Osteocyte (in vitro differentiated cells): ENCODE results near the gene KCNK15. TPM values are rescaled to one million over a fixed set of nuclear protein-coding genes. Genes with fewer than 3 reads are reported as not detected.

ENCODE experiments used
- DNase-seq: peaks from one replicate; pipeline ENCODE4 v3.0.0; 2021; ENCODE audit warnings: mixed read lengths; ENCODE audit not compliant: unreplicated experiment; ENCODE audit errors: extremely low spot score
- H3K27ac Mint-ChIP-seq: one replicate; pipeline ENCODE4 v1.8.0; 2021; ENCODE audit warnings: mild to moderate bottlenecking, mixed read lengths; ENCODE audit not compliant: unreplicated experiment
- H3K27me3 Mint-ChIP-seq: one replicate; pipeline ENCODE4 v1.8.0; 2021; ENCODE audit warnings: mixed read lengths; ENCODE audit not compliant: unreplicated experiment
- H3K36me3 Mint-ChIP-seq: one replicate; pipeline ENCODE4 v1.8.0; 2021; ENCODE audit warnings: mixed read lengths; ENCODE audit not compliant: unreplicated experiment
- H3K4me1 Mint-ChIP-seq: one replicate; pipeline ENCODE4 v1.8.0; 2021; ENCODE audit warnings: mixed read lengths; ENCODE audit not compliant: unreplicated experiment
- H3K4me3 Mint-ChIP-seq: one replicate; pipeline ENCODE4 v1.8.0; 2021; ENCODE audit warnings: mild to moderate bottlenecking, moderate library complexity, mixed read lengths; ENCODE audit not compliant: unreplicated experiment
- H3K9me3 Mint-ChIP-seq: one replicate; pipeline ENCODE4 v1.8.0; 2021; ENCODE audit warnings: mixed read lengths; ENCODE audit not compliant: unreplicated experiment
- total RNA-seq: library from RNA; stranded (reverse); gene quantifications from 2 replicates; pipeline ENCODE4 v1.2.1, GENCODE V29; 2021
- TF ChIP-seq, protein P1 (sequence below): fragments of 200-600 bp; sonication (generic); IDR thresholded peaks from 2 replicates; pipeline ENCODE4 v1.5.0; 2021; ENCODE audit warnings: antibody characterized with exemption, mild to moderate bottlenecking, moderate library complexity

The KCNK15 gene
- total RNA-seq, 1 donor from 2014 or later, result 21.5 TPM

DNA sequence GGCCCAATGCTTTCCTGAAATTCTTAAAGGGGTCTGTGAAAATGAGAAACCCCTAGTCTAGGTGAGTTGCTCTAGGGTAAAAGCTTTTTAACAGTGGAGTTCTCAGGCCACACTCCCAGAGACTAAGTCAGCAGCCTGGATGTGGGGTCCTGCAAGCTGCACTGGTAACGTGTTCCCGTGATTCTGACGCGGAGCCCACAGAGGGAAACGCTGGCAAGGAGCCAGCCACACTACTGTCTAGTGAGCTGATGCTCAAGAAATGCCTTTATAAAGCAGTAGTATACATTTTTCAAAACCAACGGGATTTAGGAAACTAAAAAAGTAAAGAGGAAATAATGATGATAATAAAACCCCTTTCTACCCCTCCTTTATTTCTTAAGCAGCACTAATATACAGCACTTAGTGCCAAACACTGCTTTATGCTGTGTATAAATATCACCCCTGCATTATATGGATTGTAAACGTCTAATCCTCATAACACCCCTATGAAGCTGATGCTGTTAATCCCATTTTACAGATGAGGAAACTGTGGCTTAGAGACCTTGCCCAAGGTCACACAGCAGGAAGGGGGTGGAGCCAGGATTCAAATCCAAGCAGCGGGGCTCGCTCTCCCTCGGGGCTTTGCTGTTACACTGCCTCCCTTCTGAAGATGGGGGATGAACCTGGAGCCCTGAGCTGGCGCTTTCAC is 25.0 kb downstream of the KCNK15 start:
- DNase-seq, result no peak
- TF ChIP-seq, protein P1, sequence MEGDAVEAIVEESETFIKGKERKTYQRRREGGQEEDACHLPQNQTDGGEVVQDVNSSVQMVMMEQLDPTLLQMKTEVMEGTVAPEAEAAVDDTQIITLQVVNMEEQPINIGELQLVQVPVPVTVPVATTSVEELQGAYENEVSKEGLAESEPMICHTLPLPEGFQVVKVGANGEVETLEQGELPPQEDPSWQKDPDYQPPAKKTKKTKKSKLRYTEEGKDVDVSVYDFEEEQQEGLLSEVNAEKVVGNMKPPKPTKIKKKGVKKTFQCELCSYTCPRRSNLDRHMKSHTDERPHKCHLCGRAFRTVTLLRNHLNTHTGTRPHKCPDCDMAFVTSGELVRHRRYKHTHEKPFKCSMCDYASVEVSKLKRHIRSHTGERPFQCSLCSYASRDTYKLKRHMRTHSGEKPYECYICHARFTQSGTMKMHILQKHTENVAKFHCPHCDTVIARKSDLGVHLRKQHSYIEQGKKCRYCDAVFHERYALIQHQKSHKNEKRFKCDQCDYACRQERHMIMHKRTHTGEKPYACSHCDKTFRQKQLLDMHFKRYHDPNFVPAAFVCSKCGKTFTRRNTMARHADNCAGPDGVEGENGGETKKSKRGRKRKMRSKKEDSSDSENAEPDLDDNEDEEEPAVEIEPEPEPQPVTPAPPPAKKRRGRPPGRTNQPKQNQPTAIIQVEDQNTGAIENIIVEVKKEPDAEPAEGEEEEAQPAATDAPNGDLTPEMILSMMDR, result no peak
- Mint-ChIP-seq H3K9me3 (no peaks in the 10 kb centered on the region), H3K27me3 (peaks cover 40% of the 10 kb centered on the region), H3K4me1 (no peaks in the 10 kb centered on the region), H3K4me3 (no peak overlapping the region), H3K27ac (no peak overlapping the region), H3K36me3 (no peaks in the 10 kb centered on the region)

DNA sequence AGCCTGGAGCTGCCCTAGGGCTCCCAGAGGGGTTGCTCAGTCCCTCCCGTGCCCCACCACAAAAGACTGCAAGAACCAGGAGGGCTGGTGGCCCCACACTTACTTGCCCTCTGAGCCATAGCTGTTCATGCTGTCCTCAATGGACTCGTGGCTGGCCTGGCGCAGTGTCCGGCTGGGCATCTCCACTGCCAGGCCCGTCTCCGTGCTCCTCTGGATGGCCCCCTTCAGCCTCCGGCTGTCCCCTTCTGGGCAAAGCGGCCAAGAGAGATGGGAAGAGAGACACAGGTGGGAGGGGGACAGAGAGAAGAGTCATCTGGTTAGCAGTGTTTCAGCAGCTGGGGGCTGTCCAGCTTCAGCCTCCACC is 25.5 kb downstream of the KCNK15 start:
- H3K4me3 Mint-ChIP-seq, result no peak overlapping the region
- H3K27me3 Mint-ChIP-seq, result peaks cover 35% of the 10 kb centered on the region
- H3K4me1 Mint-ChIP-seq, result no peaks in the 10 kb centered on the region
- TF ChIP-seq, protein P1, result no peak
- no peaks in the 10 kb centered on the region for H3K9me3 Mint-ChIP-seq
- no peak overlapping the region for H3K27ac Mint-ChIP-seq
- DNase-seq, result no peak
- H3K36me3 Mint-ChIP-seq, result no peaks in the 10 kb centered on the region

DNA sequence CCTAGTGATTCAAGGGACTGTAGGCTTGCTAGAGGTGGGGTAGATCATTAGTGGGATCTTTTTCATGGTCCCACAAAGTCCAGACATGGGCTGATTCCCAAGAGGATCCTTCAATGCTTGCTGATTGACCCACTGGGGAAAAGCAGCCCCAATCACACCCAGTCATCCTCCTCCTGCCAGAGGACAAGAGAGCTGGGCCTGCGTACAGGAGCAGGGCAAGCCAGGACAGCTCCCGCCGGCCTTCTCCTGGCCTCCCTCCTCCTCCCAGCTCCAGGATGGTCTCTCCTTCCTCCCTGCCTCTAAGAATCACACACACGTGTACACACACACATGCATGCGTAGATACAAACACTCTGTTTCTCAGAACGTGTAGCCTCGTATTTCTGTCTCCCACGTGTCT is 27.0 kb downstream of the KCNK15 start:
- no peaks in the 10 kb centered on the region for H3K9me3 Mint-ChIP-seq
- H3K36me3 Mint-ChIP-seq, result no peaks in the 10 kb centered on the region
- peaks cover 25% of the 10 kb centered on the region for H3K27me3 Mint-ChIP-seq
- no peak for DNase-seq
- H3K4me3 Mint-ChIP-seq, result no peak overlapping the region
- TF ChIP-seq, protein P1, result no peak
- no peak overlapping the region for H3K27ac Mint-ChIP-seq
- no peaks in the 10 kb centered on the region for H3K4me1 Mint-ChIP-seq

DNA sequence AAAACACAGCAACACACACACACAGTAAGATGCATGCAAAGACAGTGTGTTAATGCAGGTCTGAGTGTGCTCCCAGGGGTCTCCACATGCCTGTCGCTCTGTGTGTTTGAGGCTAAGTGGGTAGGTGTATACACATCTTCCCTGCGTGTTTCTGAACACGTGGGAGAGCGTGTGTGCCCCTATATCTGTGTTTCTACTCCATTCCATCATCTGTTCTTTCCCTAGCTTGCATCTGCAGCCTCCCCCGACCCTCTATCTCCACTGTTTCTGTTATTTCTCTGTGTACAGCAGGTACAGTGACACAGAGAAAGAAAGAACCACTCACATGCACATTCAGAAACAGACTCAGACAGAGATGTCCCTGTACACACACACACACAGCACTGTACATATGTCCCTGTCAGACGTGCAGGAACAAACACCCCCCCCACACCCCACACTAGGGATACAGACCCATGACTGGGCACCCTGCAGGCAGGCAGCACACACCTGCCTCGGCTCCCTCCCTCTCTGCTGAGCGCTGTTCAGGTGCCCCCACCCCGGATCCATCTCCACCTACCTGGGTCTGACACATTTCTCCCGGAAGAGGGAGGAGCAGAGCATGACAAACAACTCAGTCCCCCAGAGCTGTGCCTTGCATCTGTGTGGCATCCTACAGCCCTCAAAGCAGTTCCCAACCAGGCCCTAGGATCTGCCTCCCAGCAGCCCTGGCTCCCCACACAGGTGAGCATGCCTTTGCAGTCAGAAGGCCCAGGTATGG is 27.6 kb downstream of the KCNK15 start:
- Mint-ChIP-seq H3K27ac (no peak overlapping the region), H3K4me1 (no peaks in the 10 kb centered on the region), H3K9me3 (no peaks in the 10 kb centered on the region), H3K27me3 (peaks cover 25% of the 10 kb centered on the region), H3K4me3 (no peak overlapping the region), H3K36me3 (no peaks in the 10 kb centered on the region)
- TF ChIP-seq, protein P1, result no peak
- no peak for DNase-seq

DNA sequence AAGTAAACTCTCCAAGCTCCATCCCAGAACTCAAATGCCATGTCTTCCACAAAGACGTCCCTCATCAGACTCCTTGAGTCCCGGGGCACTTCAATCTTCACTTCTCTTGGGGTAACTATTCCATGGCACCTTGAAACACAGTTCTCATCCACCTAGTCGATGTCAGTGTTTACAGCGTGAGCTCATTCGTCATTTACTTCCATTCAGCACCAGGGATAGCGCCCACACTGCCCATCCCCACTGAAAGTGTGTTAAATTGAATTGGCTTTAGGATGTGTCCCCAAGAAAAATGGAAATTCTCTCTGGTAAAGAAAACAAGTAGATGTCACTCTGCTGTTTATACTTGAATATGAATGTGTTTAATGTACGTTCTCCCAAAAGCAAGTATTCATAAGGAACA is 31.3 kb downstream of the KCNK15 start:
- DNase-seq, result no peak

More for the DNA sequence above, 31.3 kb downstream of the KCNK15 start:
- no peaks in the 10 kb centered on the region for H3K4me1 Mint-ChIP-seq
- H3K27me3 Mint-ChIP-seq, result peaks cover 9% of the 10 kb centered on the region
- H3K27ac Mint-ChIP-seq, result no peak overlapping the region
- TF ChIP-seq, protein P1, result no peak
- H3K36me3 Mint-ChIP-seq, result no peaks in the 10 kb centered on the region
- no peak overlapping the region for H3K4me3 Mint-ChIP-seq
- no peaks in the 10 kb centered on the region for H3K9me3 Mint-ChIP-seq
